ENCODE data around the gene GJA5. TPM values are rescaled to one million over a fixed set of nuclear protein-coding genes. Genes with fewer than 3 reads are reported as not detected.
"Not testable (repeated sequence)": the region's sequence is repeated elsewhere in the genome, so short reads cannot be mapped to it uniquely, and the experiment has no call there.

GJA5 gene
- polyA plus RNA-seq, 4 donors = 28.7 to 29.3 (median 29.0) TPM

GRCh38 chr1:147735423-147735822 lies 25.0 kb downstream of the GJA5 start:
- DNase-seq (ENCODE audit: low read depth in 4 of 4, low spot score in 3 of 4) = no peak

- DNase-seq (ENCODE audit: low read depth in 4 of 4, low spot score in 3 of 4) = not testable (repeated sequence)
Observed at GRCh38 chr1:147734291-147734841, 26.0 kb downstream of the GJA5 start.

GRCh38 chr1:147729315-147729714 lies 31.1 kb downstream of the GJA5 start:
- DNase-seq (ENCODE audit: low read depth in 4 of 4, low spot score in 3 of 4) = no peak

DNA sequence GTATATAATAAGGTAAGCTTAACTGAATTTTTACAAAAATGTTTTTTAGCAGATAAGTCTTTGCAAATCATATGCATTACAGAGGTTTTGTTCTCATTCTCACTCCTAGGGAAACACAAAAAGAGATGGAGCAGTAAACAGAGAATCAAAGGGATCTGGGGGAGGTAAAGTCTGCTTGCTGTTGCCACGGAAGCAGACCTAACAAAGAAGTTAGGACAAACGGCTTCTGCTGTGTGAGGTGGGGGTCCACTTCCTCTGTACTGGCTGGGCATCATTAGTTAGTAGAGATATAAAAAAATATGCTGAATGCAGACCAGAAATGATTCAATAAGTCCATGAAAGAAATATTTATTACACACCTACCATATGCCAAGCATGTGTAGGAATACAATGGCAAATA lies 34.2 kb downstream of the GJA5 start:
- DNase-seq (ENCODE audit: low read depth in 4 of 4, low spot score in 3 of 4) = no peak

GRCh38 chr1:147725685-147726084 lies 34.7 kb downstream of the GJA5 start:
- no peak for DNase-seq (ENCODE audit: low read depth in 4 of 4, low spot score in 3 of 4)

DNA sequence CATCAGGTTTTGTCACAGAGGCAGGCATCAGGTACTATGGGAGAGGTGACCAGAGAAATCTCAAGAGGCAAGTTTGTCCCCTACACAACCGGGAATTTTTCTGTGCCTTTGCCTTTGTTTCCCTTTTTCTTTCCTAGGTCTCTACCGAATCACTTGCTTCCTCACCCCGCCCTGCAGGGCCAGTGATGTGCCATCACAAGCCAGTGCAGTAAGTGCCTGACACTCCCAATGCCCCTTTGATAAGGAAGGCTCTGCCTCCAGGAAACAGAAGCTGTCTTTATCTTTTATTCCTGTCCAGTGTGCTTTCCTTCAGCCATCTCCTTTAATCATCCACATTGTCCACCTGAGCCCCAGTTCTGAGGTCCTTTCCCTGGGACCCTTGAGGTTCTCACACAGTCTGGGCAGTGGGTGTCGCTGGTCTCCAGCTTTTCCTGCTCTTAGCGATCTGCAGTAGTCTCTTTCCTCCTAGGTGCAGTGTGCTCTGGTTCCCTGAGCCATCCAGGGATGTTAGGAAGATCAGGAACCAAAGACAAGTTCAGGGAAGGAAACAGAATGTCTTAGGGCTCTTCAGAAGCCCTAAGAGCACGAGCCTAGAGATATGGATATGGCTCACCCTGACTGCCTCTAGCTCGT lies 36.6 kb downstream of the GJA5 start:
- peak in 1 of 4 donors; percentile 28 for DNase-seq (ENCODE audit: low read depth in 4 of 4, low spot score in 3 of 4)

DNA sequence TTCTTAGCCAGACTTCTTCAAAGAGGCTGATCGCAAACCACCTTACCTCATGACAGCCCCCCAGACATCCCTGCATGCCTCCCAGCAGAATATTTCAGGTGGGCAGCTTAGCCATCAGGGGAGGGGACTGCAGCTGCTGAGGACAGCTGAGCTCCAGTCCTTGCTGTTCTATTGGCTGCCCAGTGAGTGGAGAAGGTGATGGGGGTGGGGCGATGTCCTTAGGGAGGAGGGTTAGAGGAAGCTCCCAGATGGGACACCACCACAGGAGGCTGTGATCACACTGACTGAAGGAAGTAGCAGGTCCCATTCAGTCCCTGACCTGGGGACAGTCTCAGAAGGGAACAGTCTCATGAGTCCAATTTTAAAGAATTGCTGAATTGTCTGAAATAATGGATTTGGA lies 38.3 kb downstream of the GJA5 start:
- no peak for DNase-seq (ENCODE audit: low read depth in 4 of 4, low spot score in 3 of 4)

GRCh38 chr1:147721716-147722115 lies 38.7 kb downstream of the GJA5 start:
- no peak for DNase-seq (ENCODE audit: low read depth in 4 of 4, low spot score in 3 of 4)

GRCh38 chr1:147720557-147720956 lies 39.8 kb downstream of the GJA5 start:
- no peak for DNase-seq (ENCODE audit: low read depth in 4 of 4, low spot score in 3 of 4)

DNA sequence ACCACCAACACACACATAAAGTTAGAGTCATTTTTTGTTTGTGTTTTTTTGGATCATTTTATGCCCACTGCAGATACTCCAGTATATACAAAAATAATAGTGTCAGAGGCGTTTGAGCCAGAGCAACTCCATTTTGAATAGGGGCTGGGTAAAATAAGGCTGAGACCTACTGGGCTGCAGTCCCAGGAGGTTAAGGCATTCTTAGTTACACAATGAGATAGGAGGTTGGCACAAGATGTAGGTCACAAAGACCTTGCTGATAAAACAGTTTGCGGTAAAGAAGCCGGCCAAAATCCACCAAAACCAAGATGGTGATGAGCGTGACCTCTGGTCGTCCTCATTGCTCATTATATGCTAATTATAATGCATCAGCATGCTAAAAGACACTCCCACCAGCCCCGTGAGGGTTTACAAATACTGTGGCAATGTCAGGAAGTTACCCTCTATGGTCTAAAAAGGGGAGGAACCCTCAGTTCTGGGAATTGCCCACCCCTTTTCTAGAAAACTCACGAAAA lies 40.6 kb downstream of the GJA5 start:
- DNase-seq (ENCODE audit: low read depth in 4 of 4, low spot score in 3 of 4) = no peak

DNA sequence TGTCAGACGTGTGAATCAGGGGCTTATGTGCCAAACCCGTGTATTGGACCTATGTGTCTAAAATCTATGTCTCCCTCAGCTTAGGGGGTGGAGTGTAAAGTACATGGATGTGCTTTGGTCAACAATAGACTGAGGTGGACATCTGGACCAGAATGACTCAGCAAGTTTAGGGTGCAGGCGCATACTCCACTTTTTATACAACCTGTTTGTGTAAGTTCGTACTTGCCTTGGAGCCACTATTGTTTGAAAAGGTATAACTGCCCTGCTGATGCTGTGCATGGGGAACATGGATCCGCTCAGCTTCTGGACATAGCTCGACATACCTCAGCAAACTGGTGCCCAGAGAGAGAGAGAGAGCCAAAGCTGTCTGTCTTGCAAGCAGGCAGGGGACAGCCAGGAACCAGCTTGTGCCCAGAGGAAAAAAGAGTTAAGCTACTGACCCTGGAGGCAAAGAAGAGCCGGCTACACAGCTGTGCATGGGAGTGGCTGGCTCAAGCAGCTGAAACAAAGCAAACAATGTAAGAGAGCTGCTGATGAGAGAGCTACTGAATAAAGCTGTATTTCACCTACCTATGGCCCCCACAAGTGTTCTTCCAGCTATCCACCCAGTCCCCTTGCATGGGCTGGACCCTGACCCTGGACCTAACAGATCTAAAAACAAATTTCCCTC lies 41.2 kb downstream of the GJA5 start:
- DNase-seq (ENCODE audit: low read depth in 4 of 4, low spot score in 3 of 4) = no peak

DNA sequence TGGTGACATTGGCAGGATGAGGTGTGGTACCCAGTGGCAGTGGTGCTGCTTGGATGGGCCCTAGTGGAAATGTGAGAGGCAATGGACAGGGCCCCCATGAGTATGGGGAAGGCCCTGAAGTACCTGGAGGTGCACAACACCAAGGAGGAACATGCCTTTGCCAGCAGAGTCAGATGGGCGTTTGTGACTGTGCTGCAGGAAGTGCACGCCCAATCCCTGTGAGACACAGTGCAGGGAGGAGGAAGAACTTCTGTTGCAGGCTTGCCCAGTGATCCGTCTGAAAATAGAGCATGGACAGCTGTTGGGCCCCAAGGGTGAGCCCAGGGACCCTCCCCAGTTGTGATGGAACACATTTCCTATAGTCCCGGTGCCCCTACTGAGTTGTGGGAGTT lies 42.7 kb downstream of the GJA5 start:
- DNase-seq (ENCODE audit: low read depth in 4 of 4, low spot score in 3 of 4) = no peak

- peak in 2 of 4 donors; percentile 50 to 59 for DNase-seq (ENCODE audit: low read depth in 4 of 4, low spot score in 3 of 4)
Observed at GRCh38 chr1:147717051-147717705, 43.2 kb downstream of the GJA5 start.

GRCh38 chr1:147712605-147713004 lies 47.8 kb downstream of the GJA5 start:
- no peak for DNase-seq (ENCODE audit: low read depth in 4 of 4, low spot score in 3 of 4)

Other genes starting within 250 kb of the GJA5 start
- 10 to 100 TPM; 54.6 to 63.9 (median 62.7) TPM for gene BCL9, start 219.1 kb downstream of the GJA5 start, polyA plus RNA-seq (ENCODE audit: insufficient read length in 4 of 4)
- gene ACP6, start 90.1 kb downstream of the GJA5 start, polyA plus RNA-seq (ENCODE audit: insufficient read length in 4 of 4) = 10 to 100 TPM; 23.0 to 41.9 (median 29.8) TPM
- under 1 TPM; 0.31 to 0.67 (median 0.51) TPM for gene GJA8, start 142.2 kb upstream of the GJA5 start, polyA plus RNA-seq (ENCODE audit: insufficient read length in 4 of 4)
- gene GPR89B, start 167.8 kb upstream of the GJA5 start, polyA plus RNA-seq (ENCODE audit: insufficient read length in 4 of 4) = 10 to 100 TPM; 47.5 to 54.9 (median 52.4) TPM